Colon (tissue), 2 donors: Measurements from ENCODE around the gene SERPINB5.

ENCODE experiments used
- FAIRE-seq: peaks from 2 replicates; lab custom pipeline; 2012; peaks lifted over from hg19 to GRCh38; lab: Jason Lieb, UNC
- donor health status: control.
- donor health status: control.

SERPINB5 gene

DNA sequence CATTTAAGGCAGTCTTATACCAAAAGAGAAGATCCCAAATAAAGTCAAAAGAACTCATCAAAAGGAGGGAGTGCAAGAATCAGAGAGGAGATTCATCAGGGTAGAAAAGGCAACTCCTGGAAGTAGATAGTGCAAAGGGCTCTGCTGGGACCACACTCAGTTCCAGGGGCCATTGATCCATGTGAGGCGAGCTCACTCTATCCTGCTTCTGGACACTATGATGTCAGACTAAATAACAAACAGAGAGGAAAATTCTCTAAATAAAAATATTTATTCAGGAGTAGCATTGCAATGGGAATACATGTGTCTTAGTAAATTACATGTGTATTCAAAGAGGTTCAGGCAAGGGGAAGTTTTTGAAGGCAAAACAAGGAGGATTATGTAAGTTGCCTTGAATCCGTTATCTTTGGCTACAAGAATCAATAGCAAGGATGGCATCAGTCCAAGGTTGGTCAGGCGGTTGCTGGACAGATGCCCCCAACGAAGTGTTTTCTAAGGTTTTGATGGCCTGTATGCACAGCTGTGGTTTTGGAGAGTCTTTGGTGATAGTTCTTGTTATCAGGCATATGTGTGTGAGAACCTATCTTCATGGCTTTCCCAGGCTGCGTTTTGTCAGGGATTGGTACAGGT, 52.2 kb downstream of the SERPINB5 start:
- no peak for FAIRE-seq

DNA sequence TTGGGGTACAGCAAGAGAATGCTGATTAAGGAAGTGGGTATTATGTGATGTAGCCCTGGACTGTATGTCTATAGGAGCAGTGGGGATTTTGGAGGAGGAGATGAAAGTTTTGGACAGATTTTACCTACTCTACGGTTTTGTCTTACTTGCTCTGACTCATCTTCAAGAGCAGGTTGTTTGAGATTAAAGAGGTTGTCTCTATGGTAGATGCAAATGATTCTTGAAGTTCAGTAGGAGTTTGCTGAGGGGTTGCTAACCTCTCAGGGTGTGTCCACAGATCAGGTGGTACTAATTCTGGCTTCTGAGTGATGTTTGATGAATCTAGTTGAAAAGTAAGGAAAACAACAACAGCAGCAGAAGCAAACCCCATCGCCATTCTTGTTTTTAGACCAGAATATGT, 55.7 kb downstream of the SERPINB5 start:
- FAIRE-seq = no peak

DNA sequence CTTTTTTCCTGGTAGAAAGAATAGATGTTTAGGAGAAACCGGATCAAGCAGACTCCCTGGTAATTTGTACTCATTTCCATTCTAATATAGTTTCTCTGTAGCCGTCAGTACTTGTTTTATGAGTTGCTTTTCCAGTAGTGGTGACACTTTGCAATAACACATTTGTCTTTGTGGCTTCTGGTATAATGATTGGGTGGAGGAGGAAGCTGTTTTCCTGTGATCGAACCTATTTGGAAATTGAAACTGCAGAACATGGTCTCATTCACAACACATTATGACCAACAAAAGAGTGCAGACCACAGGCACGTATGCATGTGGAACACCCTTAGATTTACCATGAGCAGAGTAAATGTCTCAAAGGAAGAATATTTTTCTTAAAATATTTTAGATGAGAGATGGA, 57.9 kb downstream of the SERPINB5 start:
- no peak for FAIRE-seq

DNA sequence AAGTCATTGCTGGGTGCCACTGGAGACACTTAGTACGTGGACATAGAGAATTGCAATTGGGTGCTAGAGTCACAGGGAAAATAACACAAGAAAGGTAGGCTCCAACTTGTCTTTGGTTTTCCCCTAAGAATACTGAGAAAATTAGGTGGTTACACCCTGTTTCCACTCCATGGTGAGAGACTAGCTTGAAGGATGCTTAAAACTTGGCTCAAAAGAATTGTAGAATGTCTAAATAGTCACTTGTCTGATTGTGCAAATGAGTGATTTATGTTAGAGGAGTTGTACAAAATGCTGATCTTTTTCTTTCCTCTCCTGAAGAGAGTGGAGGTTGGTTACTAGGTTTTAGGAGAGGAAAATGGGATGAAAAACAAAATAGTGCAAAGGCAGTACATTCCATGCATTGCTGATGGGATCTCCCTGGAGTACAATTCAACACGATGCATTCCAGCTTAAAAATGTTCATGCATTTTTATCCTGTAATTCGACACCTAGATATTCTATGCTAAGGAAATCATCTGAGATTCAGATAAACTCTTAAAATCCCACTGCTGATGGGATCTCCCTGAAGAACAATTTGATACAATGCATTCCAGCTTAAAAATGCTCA, 63.2 kb downstream of the SERPINB5 start:
- FAIRE-seq = no peak

DNA sequence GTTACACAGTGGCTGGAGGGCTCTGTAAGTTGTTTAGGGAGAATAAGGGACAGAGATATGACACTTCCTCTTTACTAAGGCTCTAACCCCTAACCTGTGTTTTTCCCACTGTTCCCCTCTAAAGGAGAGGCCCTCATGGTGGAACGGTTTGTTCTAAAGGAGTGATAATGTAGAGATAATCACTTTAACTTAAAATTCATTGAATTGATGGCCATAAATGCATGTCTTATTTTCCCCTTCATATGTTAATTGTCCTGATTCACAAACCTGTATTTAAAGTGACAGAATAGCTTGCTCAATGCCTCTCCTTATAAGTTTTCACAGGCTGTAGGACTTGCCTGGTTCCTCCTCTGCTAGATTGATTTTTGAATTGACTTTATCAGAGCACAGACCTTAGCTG, 65.3 kb downstream of the SERPINB5 start, which contains the start of gene SERPINB12:
TSS of gene SERPINB12 (plus strand) at position 301 of the 400 bp plus-strand sequence. CDS start 13,791 bp downstream, outside the sequence.
- FAIRE-seq = no peak

DNA sequence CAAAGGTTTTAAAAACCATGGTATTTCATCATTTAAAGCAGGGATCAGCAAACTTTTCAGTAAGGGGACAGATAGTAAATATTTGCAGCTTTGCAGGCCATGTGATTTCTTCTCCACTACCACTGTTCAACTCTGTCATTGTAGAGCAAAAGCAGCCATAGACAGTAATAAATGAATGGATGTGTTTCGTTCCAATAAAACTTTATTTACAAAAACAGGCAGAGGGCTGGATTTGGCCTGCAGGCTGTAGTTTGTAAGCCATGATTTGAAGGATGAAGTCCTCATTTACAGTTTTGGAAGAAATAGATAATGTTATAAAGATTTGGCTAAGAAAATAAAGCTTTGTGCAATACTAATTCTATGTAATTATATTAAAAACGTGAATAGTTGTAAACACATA, 67.3 kb downstream of the SERPINB5 start:
- FAIRE-seq = no peak

DNA sequence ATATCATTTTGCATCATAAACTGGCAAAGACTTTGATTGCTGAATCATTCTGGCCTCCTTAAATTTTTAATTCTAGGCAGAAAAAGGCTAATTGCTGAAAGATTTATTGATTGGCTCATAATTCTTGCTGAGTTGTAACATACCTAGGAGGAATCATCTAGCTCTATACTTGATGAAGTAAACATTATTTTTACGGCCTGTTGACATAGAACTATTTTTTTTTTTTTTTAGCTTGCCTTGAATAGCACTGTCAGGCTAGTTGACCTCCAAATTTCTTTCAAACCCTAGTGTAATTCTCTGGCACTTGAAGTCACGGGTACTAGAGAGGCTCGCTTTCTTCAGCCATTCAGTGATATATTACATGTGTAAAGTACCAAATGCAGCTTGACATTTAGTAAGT, 68.2 kb downstream of the SERPINB5 start:
- no peak for FAIRE-seq

DNA sequence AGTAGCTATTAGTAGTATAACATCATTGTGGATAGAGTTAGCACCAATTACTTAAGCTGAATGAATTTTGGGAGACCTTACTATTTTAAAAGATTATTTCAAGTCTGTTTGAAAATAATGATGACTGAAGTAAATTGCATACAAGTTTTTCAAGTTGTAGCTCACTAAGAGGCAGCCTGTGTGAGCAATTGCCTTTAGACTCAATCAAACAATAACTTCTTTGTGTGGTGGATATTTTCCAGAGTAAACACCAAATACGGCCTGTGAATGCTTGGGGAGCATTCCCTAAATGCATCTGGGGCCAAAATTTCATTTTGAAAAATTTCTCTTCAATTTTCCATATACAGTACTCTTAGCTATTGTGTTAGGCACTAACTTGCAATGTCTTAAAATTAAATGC, 73.3 kb downstream of the SERPINB5 start:
- FAIRE-seq = no peak

DNA sequence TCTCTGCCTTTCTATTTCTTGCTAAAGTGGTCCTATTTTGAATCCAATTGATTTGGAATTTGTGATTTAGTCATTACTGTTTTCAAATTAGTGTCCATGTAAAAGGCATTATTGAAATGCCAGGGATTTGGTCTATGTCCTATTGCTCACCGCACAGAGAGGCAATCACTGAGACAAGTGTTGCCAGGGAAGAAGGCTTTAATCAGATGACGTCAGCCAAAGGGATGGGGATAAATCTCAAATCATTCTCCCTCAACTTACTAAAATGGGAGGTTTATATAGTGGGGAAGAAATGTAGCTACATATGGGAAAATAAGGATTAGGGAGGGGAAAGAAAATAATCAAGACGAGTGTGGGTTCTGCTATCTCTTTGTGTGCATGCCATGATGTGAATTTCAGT, 75.0 kb downstream of the SERPINB5 start:
- no peak for FAIRE-seq

DNA sequence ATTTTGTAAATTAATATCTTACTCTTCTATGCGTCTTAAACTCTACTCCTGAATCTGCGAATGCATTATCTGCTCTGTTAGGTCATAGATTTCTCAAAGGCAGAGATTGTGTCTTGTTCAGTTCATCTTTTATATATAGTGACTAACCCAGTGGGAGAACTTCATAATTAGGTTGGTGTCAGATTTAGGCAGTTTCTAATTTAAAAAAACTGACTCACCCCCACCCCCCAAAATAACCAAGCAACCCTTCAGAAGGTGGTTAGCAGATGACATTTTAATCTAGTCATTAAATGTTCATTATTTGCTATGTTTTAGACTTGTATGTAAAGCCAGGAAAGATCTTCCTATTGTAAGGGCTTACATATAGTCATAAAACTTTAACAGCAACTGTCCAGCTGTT, 75.8 kb downstream of the SERPINB5 start:
- FAIRE-seq = no peak

DNA sequence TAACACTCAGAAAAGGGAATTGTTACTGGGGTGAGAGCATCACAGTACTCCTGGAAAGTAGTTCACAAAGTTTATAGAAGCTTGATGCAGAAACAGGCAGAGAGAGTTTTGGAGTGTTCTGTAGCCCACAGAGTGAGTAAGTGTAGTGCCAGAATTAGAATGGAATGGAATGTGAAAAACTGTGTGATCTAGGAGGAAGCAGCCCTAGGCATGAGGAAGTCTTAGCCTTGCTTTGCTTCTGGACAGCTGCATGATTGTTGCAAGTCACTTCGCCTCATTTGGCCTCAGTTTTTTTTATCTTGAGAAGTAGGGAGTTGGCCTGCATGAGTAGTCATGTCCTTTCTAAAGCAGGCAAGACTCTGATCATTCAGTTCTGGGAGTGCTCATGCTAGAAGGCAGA, 76.3 kb downstream of the SERPINB5 start:
- FAIRE-seq = no peak
